ENCODE results near the gene PDE10A. TPM values are rescaled to one million over a fixed set of nuclear protein-coding genes. Genes with fewer than 3 reads are reported as not detected.

Gene PDE10A
- total and polyA plus RNA-seq, 9 of the 15 experiments (the other 6 are each of a cell fraction or from before 2014, with no cell fraction given) = 0.04 TPM; not detected in 8

DNA sequence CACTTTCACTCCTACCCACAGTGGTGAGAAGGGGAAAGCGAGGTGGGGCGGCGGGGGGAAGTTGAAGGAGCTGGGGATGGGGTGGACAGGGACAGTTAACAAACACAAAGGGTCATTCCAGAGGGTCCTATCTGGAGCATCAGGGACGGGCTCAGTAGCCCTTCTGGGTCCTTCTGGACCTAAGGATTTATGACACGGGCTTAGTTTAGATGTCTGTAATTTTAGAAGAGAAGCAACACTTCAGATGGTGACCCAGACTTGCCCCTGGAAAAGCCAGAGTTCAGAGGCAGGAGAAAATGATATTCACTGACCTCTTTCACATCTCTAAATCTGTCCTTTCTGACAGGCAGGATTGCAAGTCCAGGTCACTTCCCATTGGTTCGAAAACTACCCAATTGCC, 36.3 kb downstream of the PDE10A start:
- H3K4me2 ChIP-seq (ENCODE audit: insufficient read depth, low read length) = no peak overlapping the region
- H3K9me1 ChIP-seq (ENCODE audit: control insufficient read depth, insufficient read depth, low read length) = no peaks in the 10 kb centered on the region
- H2AFZ ChIP-seq (ENCODE audit: low read depth, low read length) = no peak overlapping the region
- H3K79me2 ChIP-seq (ENCODE audit: control insufficient read depth, insufficient read depth, low read length) = no peaks in the 10 kb centered on the region
- POLR2A ChIA-PET = no interaction called here
- H3K27ac ChIP-seq (ENCODE audit: extremely low read depth, low read depth, low read length) = no peak overlapping the region
- no peak overlapping the region for H3K4me3 ChIP-seq
- H4K20me1 ChIP-seq (replicated peaks; ENCODE audit: control insufficient read depth, insufficient read depth, low read length) = no peaks in the 10 kb centered on the region
- H3K27me3 ChIP-seq (ENCODE audit: control insufficient read depth in 2 of 2, insufficient read depth in 2 of 2, low read length in 2 of 2) = no peaks in the 10 kb centered on the region
- FAIRE-seq (no peak), ATAC-seq (no peak), DNase-seq (ENCODE audit: extremely low read depth in 1 of 4, low spot score in 3 of 4) (no peak)
- no peaks in the 10 kb centered on the region for H3K9me3 ChIP-seq (replicated peaks; ENCODE audit: control insufficient read depth, insufficient read depth, low read depth, low read length)
- H3K4me1 ChIP-seq (replicated peaks in 1 of 2; ENCODE audit: control insufficient read depth in 2 of 2, insufficient read depth in 2 of 2, low read length in 2 of 2) = no peaks in the 10 kb centered on the region
- WGBS (ENCODE audit: insufficient coverage, low coverage, missing lambda C conversion rate) = 2% methylated on average over 6 of the region's 6 CpGs
- no TSS peak for BruUV-seq (replicated peaks)
- intact Hi-C loops (cut with micrococcal nuclease) = no loop called here
- TF ChIP-seq, protein P1, sequence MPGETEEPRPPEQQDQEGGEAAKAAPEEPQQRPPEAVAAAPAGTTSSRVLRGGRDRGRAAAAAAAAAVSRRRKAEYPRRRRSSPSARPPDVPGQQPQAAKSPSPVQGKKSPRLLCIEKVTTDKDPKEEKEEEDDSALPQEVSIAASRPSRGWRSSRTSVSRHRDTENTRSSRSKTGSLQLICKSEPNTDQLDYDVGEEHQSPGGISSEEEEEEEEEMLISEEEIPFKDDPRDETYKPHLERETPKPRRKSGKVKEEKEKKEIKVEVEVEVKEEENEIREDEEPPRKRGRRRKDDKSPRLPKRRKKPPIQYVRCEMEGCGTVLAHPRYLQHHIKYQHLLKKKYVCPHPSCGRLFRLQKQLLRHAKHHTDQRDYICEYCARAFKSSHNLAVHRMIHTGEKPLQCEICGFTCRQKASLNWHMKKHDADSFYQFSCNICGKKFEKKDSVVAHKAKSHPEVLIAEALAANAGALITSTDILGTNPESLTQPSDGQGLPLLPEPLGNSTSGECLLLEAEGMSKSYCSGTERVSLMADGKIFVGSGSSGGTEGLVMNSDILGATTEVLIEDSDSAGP (CRISPR knock-in tag; IDR thresholded peaks at IDR 0.05) = no peak
- no peak for TF ChIP-seq ZNF232 (CRISPR knock-in tag; IDR thresholded peaks at IDR 0.05)
- no peak overlapping the region for H3K9ac ChIP-seq (ENCODE audit: insufficient read depth in 1 of 2, low read depth in 2 of 2, low read length in 2 of 2)
- no peaks in the 10 kb centered on the region for H3K36me3 ChIP-seq (ENCODE audit: control insufficient read depth, insufficient read depth, low read length)
- CTCF ChIA-PET (ENCODE audit: low intra/inter-chr PET ratio) = no interaction called here
- in situ Hi-C loops (cut with MboI) = no loop called here

DNA sequence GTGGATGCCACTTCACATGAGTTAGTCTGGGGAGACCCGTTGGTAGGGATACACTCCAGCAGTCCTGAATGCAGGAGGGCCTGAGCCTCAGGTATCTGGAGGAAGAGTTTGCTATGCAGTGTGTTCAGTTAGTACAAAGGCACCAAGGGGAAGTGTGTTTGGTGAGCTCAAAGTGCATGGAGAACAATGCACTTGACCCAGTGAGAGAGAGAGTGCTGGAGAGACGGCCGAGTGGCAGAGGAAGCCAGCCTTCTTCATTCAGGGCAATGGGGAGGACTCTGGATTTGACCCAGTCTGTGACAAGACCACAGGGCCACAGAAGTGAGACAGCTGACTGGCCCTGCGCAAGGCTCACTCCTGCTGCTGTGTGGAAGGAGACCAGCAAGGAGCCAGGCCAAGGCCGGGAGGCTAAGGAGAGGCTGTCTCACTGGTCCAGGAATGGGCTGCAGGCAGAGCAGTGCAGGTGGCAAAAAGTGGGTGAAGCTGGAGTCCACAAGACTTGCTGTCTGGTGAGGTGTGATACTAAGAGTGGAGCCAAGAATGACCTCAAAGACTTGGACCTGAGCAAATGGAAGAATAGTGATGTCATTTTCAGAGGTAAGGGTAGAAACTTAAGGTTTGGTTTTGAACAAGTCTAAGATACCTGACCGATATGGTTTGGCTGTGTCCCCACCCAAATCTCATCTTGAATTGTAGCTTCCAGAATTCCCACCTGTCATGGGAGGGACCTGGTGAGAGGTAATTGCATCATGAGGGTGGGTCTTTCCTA, 38.0 kb downstream of the PDE10A start:
- no TSS peak for BruUV-seq (replicated peaks)
- Histone ChIP-seq H3K9ac (ENCODE audit: insufficient read depth in 1 of 2, low read depth in 2 of 2, low read length in 2 of 2) (no peak overlapping the region), H3K4me3 (no peak overlapping the region), H3K9me1 (ENCODE audit: control insufficient read depth, insufficient read depth, low read length) (no peaks in the 10 kb centered on the region), H4K20me1 (replicated peaks; ENCODE audit: control insufficient read depth, insufficient read depth, low read length) (no peaks in the 10 kb centered on the region), H3K36me3 (ENCODE audit: control insufficient read depth, insufficient read depth, low read length) (no peaks in the 10 kb centered on the region), H3K4me1 (replicated peaks in 1 of 2; ENCODE audit: control insufficient read depth in 2 of 2, insufficient read depth in 2 of 2, low read length in 2 of 2) (no peaks in the 10 kb centered on the region), H2AFZ (ENCODE audit: low read depth, low read length) (no peak overlapping the region), H3K27me3 (ENCODE audit: control insufficient read depth in 2 of 2, insufficient read depth in 2 of 2, low read length in 2 of 2) (no peaks in the 10 kb centered on the region), H3K27ac (ENCODE audit: extremely low read depth, low read depth, low read length) (no peak overlapping the region), H3K79me2 (ENCODE audit: control insufficient read depth, insufficient read depth, low read length) (no peaks in the 10 kb centered on the region), H3K9me3 (replicated peaks; ENCODE audit: control insufficient read depth, insufficient read depth, low read depth, low read length) (no peaks in the 10 kb centered on the region), H3K4me2 (ENCODE audit: insufficient read depth, low read length) (no peak overlapping the region)
- ATAC-seq (no peak), FAIRE-seq (no peak), DNase-seq (ENCODE audit: extremely low read depth in 1 of 4, low spot score in 3 of 4) (no peak)
- ChIA-PET CTCF (ENCODE audit: low intra/inter-chr PET ratio) (no interaction called here), POLR2A (no interaction called here)
- WGBS (ENCODE audit: insufficient coverage, low coverage, missing lambda C conversion rate) = 0% methylated on average over 6 of the region's 6 CpGs
- intact Hi-C loops (cut with micrococcal nuclease) (no loop called here), in situ Hi-C loops (cut with MboI) (no loop called here)
- TF ChIP-seq ATF7 (IDR thresholded peaks at IDR 0.05) (no peak), ZNF830 (CRISPR knock-in tag; IDR thresholded peaks at IDR 0.05) (no peak), NFE2L1 (tag; IDR thresholded peaks at IDR 0.05; ENCODE audit: borderline replicate concordance, low read depth) (no peak), ETV6 (IDR thresholded peaks at IDR 0.05; ENCODE audit: borderline replicate concordance in 1 of 2, low read depth in 2 of 2, low read length in 1 of 2) (no peak), ETV6 (CRISPR knock-in tag; IDR thresholded peaks at IDR 0.05; ENCODE audit: borderline replicate concordance) (no peak), KDM1A (IDR thresholded peaks at IDR 0.05) (no peak), ZNF133 (CRISPR knock-in tag; IDR thresholded peaks at IDR 0.05) (no peak), CREM (IDR thresholded peaks at IDR 0.05; ENCODE audit: low read depth) (no peak), ZNF253 (CRISPR knock-in tag; conservative IDR thresholded peaks at IDR 0.05) (no peak), TGIF2 (CRISPR knock-in tag; IDR thresholded peaks at IDR 0.05) (no peak), CBFA2T3 (IDR thresholded peaks at IDR 0.05) (no peak)
- TF ChIP-seq, protein P2, sequence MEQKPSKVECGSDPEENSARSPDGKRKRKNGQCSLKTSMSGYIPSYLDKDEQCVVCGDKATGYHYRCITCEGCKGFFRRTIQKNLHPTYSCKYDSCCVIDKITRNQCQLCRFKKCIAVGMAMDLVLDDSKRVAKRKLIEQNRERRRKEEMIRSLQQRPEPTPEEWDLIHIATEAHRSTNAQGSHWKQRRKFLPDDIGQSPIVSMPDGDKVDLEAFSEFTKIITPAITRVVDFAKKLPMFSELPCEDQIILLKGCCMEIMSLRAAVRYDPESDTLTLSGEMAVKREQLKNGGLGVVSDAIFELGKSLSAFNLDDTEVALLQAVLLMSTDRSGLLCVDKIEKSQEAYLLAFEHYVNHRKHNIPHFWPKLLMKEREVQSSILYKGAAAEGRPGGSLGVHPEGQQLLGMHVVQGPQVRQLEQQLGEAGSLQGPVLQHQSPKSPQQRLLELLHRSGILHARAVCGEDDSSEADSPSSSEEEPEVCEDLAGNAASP (IDR thresholded peaks at IDR 0.05) = no peak
